HG03039 (cell line): Measurements from ENCODE around the gene PPARD.
"Not testable (repeated sequence)": the region's sequence is repeated elsewhere in the genome, so short reads cannot be mapped to it uniquely, and the experiment has no call there.

Experiments used
- ATAC-seq: cut with Tn5 transposase; IDR thresholded peaks from one replicate; pipeline ENCODE4 v1.9.1; 2021; ENCODE audit warnings: mild to moderate bottlenecking, moderate library complexity; ENCODE audit not compliant: unreplicated experiment

Gene PPARD

DNA sequence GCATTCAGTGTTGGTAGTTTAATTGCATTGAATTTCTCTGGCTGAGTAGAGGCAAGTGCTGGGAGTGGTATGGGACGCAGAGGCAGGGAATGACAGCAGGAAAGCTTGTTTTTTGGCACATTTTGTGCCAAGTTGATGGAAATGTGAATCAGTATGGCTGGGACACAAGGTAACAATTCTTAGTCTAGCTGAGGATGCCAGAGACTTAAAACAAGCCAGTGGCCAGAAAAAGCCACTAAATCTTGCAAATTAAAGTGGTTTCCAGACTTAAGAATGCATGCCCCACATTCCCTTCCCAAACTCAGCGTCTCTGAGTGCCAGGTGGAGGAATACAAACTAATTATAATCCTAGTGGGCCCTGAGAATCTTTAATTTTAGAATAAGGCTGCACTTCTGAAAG, 35.9 kb downstream of the PPARD start:
- no peak for ATAC-seq

DNA sequence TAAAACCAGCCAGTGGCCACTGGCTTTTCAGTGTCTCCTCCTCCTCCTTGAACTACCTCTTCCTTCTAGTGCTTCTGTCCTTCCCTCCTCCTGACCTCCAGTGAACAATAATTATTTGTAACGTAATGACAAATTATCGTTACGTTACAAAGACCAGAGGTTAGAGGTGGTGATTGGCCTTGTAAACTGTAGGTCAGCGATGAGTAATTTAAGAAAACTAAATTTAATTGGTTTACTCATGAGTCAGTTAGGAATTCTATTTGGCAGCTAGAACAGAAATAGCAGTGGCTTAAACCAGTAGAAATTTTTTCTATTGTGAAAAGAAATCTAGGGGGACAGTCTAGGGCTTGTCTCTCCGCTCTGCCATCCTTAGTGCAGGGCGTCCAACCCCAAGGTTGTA, 38.8 kb downstream of the PPARD start:
- ATAC-seq: no peak

DNA sequence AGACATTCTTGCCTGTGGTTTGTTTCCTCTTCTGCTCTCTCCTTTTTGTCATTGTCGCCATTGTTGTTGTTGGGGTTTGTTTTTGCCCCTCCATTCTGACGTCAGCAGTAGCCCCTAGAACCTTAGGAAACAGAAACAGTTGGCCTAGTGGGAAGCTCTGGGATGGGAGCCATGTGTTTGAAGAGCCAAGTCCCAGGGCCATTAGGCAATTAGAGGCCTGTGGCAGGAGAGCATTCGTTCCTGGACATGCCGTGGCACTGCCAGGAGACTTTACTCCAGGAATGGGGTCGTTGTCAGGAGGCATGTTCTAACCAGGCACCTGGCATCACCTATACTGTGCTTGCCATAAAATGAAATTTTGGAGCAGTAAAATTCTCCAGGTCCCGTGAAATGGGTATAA, 39.7 kb downstream of the PPARD start:
- no peak for ATAC-seq

DNA sequence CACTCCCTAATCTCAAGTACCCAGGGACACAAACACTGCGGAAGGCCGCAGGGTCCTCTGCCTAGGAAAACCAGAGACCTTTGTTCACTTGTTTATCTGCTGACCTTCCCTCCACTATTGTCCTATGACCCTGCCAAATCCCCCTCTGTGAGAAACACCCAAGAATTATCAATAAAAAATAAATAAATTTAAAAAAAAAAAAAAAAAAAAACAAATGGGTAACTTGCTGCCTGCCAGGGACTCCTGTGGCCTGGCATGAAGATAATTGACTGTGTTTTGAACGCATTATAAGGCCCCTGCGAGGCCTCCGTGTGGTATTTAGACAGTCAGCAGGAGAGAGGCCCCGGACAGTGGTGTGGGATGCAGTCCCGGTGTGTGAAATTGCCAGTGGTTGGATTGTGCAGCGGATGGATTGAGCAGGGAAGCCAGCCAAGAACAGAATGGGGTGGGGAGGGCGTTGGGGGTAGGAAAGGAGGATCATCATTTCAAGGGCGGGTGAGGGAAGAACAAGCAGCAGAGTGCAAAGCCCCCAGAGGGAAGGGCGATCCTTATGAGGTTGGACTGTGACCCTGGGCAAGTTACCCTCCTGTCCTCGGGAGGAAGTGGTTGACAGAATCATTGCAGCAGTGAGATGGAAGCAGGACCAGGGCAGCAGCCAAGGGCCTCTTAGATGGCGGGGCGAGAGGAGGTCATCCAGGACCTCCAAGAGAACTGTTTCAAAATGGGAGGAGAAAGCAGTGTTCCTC, 43.3 kb downstream of the PPARD start:
- ATAC-seq: no peak

DNA sequence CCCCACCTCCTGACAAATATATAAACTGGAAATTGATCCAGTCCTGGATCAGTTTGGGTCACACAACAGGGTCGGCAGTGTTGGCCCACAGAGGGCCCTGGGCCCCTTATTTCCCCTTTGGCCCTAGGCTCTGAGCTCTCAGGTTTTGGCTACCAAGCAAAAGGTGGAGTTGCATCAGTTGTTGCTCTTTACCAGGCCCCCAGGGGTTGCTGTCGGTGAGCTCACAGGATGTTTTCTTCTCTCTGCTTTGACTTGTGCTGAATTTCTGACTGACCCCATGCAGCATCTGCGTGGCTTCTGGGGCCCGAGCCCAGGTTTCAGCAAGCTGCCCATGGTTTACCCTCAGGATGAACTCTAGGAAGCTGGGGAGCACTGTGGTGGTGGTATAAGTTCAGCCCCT, 44.6 kb downstream of the PPARD start:
- ATAC-seq: no peak

DNA sequence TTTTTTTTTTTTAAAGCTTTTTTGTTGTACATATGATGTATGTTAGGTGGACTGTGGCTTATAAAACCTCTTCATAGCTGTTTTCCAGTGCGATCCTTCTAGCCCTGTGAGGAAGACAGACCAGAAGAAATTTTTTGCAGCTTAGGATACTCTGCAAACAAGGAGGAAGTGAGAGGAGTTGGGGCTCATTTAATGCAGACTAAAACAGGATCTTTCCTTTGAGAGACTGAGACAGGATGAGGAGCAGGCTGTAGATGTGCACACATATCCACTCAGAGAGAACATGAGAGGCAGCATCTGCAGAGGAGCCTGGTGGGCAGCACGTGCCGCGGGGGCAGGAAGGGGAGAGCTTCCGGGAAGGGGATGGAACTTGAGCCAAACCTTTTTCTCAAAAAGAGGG, 45.7 kb downstream of the PPARD start:
- no peak for ATAC-seq

DNA sequence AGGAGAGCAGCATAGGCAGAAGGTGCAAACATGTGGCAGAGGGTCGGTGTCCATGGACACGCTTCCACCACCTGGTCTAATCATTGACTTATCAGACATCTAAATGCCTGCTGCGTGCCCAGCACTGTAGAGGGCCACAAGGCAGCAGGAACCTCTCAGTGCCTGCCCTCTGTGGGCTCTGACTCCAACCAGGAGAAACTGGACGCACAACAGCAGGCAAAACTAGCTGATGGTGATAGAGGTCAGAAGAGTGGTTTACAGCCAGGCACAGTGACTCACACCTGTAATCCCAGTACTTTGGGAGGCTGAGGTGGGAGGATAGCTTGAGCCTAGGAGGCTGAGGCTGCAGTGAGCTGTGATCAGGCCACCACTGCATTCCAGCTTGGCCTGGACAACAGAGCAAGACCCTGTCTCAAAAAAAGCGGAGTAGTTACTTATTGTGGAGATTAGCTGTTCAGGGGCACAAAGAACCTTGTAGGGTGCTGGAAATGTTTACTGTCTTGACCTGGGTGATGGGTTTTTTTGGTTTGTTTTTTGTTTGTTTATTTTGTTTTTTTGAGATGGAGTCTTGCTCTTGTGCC, 46.5 kb downstream of the PPARD start:
- no peak for ATAC-seq

DNA sequence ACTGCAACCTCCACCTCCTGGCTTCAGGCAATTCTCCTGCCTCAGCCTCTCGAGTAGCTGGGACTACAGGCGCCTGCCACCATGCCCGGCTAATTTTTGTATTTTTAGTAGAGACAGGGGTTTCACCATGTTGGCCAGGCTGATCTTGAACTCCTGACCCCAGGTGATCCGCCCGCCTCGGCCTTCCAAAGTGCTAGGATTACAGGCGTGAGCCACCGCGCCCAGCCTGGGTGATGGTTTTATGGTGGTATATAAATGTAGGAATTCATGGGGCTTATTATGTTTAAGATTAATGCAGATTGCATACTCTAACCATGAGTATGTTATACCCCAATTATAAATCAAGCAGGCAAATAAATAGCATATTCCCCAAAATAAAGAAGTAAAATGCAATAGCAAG, 47.0 kb downstream of the PPARD start:
- ATAC-seq: not testable (repeated sequence)

DNA sequence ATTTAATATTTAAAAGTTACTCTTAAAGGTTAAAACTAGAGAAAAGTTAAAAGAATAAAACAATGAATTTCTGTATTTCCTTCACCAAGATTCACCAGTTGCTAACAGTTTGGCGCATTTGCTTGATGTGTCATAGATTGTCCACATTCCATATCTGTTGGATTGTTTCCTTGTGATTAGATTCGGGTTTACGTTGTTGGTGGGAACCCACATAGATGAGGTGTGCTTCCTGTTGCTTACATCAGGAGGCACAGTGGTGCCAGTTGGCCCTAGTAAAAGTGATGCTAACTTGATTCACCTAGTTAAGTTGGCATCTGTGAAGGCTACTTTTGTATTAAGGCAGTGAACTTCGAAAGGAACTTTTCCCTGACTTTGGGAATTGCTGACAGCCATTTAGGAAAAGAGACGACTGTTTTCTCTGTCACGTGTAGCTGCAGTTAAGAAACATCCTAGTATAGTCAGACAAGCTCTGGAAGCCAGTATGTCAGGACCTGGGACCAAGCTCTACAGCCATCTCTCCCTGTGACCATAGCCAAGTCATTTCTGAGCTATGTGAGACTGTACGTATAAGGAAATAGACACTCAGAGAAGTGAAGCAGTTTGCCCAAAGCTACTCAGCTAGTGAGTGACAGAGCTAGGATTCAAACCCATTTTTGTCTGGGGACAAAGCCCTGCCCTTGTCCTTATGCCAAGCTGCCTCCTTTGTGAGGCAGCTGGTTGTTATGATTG, 49.0 kb downstream of the PPARD start:
- no peak for ATAC-seq

DNA sequence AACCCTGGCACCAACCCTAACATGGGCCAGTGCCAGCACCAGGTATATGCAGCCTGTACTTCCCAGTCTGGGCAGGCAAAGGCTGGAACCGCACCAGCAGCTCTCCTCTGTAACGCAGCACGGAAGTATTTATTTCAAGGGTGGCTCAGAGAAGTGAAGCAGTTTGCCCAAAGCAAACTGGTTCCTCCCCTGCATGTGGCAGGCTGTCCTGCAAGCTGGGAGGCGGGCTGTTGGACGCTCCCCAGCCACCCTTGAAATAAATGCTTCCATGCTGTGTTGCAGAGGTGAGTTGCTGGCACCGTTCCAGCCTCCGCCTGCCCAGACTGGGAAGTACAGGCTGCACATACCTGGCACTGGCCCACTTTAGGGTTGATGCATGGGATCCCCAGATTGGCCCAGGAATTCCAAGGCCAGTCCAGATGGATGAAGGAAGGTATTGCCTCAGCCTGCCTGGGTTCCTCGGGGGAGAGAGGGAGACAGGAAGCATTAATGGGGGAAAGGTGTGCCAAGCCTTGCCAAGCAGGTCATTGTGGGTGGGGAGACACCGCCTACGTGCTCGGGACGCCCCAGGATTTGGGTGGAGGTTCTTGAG, 49.8 kb downstream of the PPARD start:
- no peak for ATAC-seq

DNA sequence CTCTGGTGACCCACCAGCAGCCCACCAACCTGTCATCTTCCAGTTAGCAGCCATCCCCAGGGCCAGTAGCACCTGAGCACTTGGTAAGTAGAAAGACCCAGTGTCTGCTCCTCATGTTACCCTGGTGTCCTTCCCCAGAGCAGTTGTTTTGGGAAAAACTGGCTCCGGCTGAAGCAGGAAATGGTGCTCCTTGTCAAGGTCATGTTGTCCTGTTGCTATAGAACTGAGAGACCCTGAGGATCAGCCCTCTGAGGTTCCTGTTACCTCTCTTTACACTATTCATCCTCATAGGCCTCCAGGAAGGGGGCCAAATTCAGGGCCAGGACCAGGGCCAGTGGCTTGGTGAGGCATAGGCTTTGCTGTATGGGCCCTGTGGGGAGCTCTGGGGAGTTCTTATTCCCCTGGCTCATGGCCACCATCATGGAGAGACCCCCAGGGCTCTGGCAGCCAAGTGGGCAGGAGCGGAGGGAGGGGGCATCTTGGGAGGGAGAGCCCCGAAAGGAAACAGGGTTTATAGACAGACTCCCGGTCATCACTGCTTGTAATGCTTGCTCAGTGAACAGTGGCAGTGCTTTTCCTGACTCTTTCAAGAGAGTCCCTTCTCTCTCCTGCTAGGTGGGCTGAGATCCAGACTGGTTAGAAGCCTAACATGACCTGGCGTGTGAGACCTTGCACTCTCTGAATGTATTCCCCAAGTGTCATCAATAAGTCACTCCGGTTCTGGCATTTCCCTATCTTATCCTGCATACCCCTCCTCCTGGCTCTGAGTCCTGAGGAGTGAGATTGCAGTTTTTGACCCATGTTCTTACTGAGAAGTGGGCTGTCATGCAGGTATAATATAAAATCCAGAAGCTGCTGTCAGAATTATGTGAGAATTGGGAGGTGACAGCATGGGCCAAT, 50.7 kb downstream of the PPARD start:
- ATAC-seq: no peak

DNA sequence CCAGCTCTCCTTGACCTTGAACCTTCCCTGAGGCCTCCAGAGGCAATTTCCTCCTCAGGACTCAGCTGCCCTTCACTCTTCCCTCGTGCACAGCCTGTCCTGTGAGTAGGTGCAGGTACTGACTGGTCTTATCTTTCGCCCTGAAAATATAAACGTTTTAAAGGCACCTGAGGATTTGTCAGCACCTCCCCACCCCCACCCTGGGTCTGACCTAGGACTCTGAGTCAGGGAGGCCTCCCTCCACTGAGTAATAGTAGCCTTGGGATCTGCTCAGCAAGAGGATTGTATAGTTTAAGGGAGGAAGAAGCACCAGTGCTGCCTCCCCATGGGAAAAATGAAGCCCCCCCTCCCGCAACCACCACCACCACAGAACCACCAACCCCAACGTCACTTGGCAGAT, 54.6 kb downstream of the PPARD start:
- ATAC-seq: no peak

DNA sequence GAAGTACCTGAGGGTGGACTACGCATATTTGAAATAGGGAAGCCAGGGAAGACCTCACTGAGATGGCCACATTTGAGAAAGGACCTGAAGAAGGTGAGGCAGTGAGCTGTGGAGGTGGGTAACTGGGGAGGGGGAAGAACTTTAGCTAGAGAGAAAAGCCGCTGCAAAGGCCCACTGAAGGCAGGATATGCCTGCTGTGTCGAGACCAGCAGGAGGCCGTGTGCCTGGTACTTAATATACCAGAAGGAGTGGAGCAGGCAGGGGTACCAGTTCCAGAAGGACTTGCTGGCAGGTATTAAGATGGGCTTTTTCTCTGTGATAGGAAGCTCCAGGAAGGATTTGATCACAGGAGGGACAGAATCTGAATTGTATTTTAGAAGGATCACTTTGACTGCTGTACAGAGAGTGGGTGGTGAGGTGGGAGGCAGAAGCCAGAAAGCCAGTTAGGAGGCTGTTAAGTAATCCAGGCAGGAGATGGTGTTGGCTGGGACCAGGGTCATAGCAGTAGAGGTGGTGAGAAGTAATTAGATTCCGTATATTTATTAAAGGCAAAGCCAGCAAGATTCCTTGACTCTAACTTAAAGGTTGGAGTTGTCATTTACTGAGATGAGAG, 55.6 kb downstream of the PPARD start:
- ATAC-seq: no peak

DNA sequence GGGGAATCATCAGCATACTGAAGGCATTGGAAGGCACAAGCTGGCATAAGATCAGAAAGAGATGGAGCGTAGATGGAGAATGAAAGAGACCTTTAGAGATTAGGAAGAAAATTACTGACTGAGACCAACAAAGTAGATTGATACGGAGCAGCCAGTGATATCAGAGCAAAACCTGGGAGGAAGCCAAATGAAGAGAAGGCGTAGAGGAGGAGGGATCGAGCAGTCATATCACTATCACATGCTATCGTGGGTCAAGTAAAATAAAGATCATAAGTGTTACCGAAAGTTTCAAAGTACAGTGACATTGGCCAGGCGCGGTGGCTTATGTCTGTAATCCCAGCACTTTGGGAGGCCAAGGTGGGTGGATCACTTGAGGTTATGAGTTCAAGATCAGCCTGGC, 56.2 kb downstream of the PPARD start:
- ATAC-seq: no peak

DNA sequence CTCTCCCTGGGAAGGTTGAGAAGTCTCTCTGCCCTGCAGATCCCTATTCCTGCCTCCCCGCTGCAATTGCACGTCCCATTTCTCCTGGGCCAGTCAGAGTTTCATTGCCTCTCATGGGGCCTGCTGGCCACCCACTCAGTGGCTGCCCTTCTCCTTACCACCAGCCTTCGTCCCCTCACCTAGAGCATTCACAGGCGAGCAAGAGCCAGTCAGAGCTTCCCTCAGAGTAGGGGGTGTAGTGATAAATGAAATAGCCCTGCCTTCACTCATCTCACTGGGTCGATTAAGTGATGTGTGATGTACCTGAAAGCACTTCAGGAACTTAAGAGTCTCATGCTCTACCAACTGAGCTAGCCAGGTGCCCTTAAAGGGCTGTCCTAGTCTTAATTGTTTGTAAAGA, 57.8 kb downstream of the PPARD start:
- no peak for ATAC-seq

DNA sequence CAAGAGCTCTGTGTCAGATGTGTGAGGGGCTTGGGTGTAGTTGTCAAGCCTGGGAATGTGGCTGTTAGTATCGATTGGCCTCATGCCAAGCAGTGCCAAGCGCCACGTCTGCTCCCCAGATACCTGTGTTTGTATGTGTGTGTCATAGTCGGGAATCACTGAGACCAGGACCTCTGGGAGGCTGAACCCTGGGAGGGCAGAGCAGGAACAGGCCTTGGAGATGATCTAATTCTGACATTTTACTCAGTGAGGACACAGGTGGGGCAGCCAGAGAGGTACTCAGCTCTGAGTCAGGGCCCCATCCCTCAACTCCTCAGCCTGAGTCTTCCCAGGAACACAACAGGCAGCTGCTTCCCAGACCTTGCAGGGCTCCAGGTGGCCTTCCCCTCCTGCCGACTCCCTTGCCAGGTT, 58.5 kb downstream of the PPARD start:
- no peak for ATAC-seq

DNA sequence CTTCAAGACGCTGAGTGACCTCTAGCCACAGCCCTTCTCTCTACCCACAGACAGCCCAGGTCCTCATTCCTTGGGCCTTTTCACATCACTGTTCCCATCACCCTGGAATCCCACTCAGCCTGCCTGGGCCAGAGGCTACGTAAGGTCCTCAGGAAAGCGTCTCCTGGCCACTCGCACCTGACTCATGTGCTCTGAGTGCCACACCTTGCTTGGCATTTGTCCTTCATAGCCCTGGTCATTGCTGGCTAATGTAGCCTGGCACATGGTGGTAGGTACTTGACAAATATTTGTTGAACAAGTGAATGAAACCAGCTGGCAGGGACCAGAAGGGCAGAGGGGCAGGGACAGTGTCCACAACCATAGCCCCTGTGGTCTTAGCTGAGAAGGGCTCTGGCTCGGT, 59.2 kb downstream of the PPARD start:
- no peak for ATAC-seq

DNA sequence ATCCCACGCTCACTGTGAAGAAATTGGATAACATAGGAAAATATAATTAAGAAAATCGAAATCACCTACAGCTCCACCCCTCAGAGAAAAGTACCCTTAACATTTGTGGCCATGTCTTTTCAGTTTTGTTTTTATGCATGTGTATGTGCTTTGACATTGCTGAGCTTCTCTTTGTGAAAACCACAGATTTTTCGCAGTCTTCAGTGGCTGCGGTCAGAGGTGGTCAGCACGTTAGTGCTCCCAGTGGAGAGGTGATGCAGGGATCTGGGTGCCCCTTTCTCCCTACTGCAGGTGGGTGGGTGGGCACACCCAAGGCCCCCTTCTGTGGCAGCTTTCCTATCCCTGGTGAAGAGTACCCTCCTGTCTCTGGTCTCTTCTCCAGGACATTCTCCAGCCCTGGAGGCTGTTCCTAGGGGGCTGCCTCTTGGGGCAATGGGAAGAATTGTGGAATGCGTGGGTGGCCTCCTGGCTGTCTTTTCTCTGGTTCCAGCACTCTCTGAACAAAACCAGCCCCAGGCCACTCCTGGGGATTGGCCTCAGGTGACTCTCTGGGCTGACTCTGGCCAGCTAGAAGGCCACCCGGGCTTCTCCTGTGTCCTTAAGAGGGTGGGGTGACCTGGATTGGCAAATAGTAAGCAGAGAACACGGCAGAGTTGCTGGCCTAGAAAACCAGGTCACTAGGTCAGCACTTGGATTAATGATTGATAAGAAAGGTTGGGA, 59.9 kb downstream of the PPARD start:
- no peak for ATAC-seq

DNA sequence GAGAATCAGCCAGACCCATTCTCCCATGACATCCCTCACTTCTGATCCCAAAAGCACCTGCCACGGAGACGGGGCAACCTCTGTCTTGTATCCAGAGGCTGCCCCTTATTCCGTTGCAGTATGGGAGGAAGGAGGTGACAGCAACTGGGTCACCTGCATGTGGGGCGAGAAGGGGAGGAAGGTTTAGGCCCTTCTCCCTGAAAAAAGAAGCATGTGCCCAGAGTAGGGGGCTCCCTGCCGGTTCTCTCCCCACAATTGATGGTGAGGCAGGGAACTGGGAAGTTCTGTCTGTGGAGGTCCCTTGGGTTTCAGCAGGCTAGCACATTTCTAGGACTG, 60.5 kb downstream of the PPARD start:
- no peak for ATAC-seq
